H9 (cell line): ENCODE results near the gene MYH9. TPM values are rescaled to one million over a fixed set of nuclear protein-coding genes. Genes with fewer than 3 reads are reported as not detected.

Experiments used
- DNase-seq: peaks from one replicate; pipeline ENCODE4 v3.0.0-alpha.2; 2017
- H2AFZ ChIP-seq: one replicate; pipeline ENCODE4 v1.6.1; 2013; ENCODE audit warnings: mild to moderate bottlenecking, low read length, control low read depth, moderate library complexity
- H2AK5ac ChIP-seq: 2 replicates; pipeline ENCODE4 v1.6.1; 2013; ENCODE audit warnings: low read length, control low read depth, mixed read lengths; ENCODE audit not compliant: insufficient read length
- H2BK120ac ChIP-seq: one replicate; pipeline ENCODE4 v1.6.1; 2013; ENCODE audit warnings: low read depth, mild to moderate bottlenecking, low read length, control low read depth, inconsistent platforms; ENCODE audit not compliant: poor library complexity, severe bottlenecking
- H2BK12ac ChIP-seq: 2 replicates; pipeline ENCODE4 v1.6.1; 2013; ENCODE audit warnings: low read length, control low read depth, mixed read lengths, low read depth; ENCODE audit not compliant: insufficient read length
- H2BK15ac ChIP-seq: 2 replicates; pipeline ENCODE4 v1.6.1; 2013; ENCODE audit warnings: low read depth, low read length, control low read depth
- H2BK20ac ChIP-seq: one replicate; pipeline ENCODE4 v1.6.1; 2013; ENCODE audit warnings: low read depth, mild to moderate bottlenecking, low read length, control low read depth, inconsistent platforms; ENCODE audit not compliant: poor library complexity, severe bottlenecking
- H2BK5ac ChIP-seq: 2 replicates; pipeline ENCODE4 v1.6.1; 2013; ENCODE audit warnings: low read length, control low read depth, mixed read lengths; ENCODE audit not compliant: insufficient read length
- H3K14ac ChIP-seq: 2 replicates; pipeline ENCODE4 v1.6.1; 2013; ENCODE audit warnings: low read length, control low read depth; ENCODE audit not compliant: insufficient read depth
- H3K18ac ChIP-seq: 2 replicates; pipeline ENCODE4 v1.6.1; 2013; ENCODE audit warnings: low read depth, mild to moderate bottlenecking, mixed read lengths, low read length, control low read depth; ENCODE audit not compliant: insufficient read length
- H3K23ac ChIP-seq: 2 replicates; pipeline ENCODE4 v1.6.1; 2013; ENCODE audit warnings: low read length, control low read depth, mixed read lengths, low read depth; ENCODE audit not compliant: insufficient read length
- H3K23me2 ChIP-seq: 2 replicates; pipeline ENCODE4 v1.6.1; 2013; ENCODE audit warnings: low read depth, mild to moderate bottlenecking, mixed read lengths, low read length, control low read depth; ENCODE audit not compliant: insufficient read length, poor library complexity, severe bottlenecking
- H3K27ac ChIP-seq: 2 replicates; pipeline ENCODE4 v1.5.1; 2013; ENCODE audit warnings: low read length, control low read depth, mixed read lengths, low read depth; ENCODE audit not compliant: insufficient read length
- H3K27me3 ChIP-seq: 2 replicates; pipeline ENCODE4 v1.6.1; 2013; ENCODE audit warnings: low read length, control low read depth, inconsistent platforms; ENCODE audit not compliant: insufficient read depth
- H3K4ac ChIP-seq: 2 replicates; pipeline ENCODE4 v1.6.1; 2013; ENCODE audit warnings: low read depth, mild to moderate bottlenecking, control low read depth, inconsistent platforms, low read length, moderate library complexity
- H3K4me1 ChIP-seq: 2 replicates; pipeline ENCODE4 v1.6.1; 2013; ENCODE audit warnings: low read length, control low read depth, inconsistent platforms; ENCODE audit not compliant: insufficient read depth
- H3K4me2 ChIP-seq: 2 replicates; pipeline ENCODE4 v1.6.1; 2013; ENCODE audit warnings: low read length, control low read depth, mixed read lengths; ENCODE audit not compliant: insufficient read length, insufficient read depth
- H3K56ac ChIP-seq: 2 replicates; pipeline ENCODE4 v1.6.1; 2013; ENCODE audit warnings: low read depth, mild to moderate bottlenecking, mixed read lengths, low read length, control low read depth; ENCODE audit not compliant: insufficient read length
- H3K79me1 ChIP-seq: 2 replicates; pipeline ENCODE4 v1.6.1; 2013; ENCODE audit warnings: low read depth, mild to moderate bottlenecking, moderate library complexity, low read length, control low read depth, inconsistent platforms; ENCODE audit not compliant: insufficient read depth, poor library complexity, severe bottlenecking
- H3K79me2 ChIP-seq: 2 replicates; pipeline ENCODE4 v1.6.1; 2013; ENCODE audit warnings: low read length, control low read depth, inconsistent platforms; ENCODE audit not compliant: insufficient read depth
- H3K9ac ChIP-seq: 2 replicates; pipeline ENCODE4 v1.6.1; 2013; ENCODE audit warnings: low read length, control low read depth, mixed read lengths; ENCODE audit not compliant: insufficient read length; ENCODE audit errors: extremely low read depth
- H3K9me3 ChIP-seq: one replicate; pipeline ENCODE4 v1.6.1; 2013; ENCODE audit warnings: low read depth, low read length, inconsistent platforms; ENCODE audit not compliant: control insufficient read depth
- H3T11ph ChIP-seq: one replicate; pipeline ENCODE4 v1.6.1; 2013; ENCODE audit warnings: mild to moderate bottlenecking, low read length, control low read depth, inconsistent platforms
- H4K20me1 ChIP-seq: one replicate; pipeline ENCODE4 v1.6.1; 2013; ENCODE audit not compliant: control insufficient read depth, insufficient read length, insufficient read depth
- H4K5ac ChIP-seq: 2 replicates; pipeline ENCODE4 v1.6.1; 2013; ENCODE audit warnings: low read depth, mild to moderate bottlenecking, mixed read lengths, low read length, control low read depth; ENCODE audit not compliant: insufficient read length
- H4K8ac ChIP-seq: replicated peaks from 2 replicates; pipeline ENCODE4 v1.6.1; 2013; ENCODE audit warnings: low read length, control low read depth, mixed read lengths, low read depth; ENCODE audit not compliant: insufficient read length
- H4K91ac ChIP-seq: 2 replicates; pipeline ENCODE4 v1.6.1; 2013; ENCODE audit warnings: low read depth, mild to moderate bottlenecking, moderate library complexity, mixed read lengths, low read length, control low read depth; ENCODE audit not compliant: insufficient read length
- H3K27ac Mint-ChIP-seq, 3 experiments: 2 replicates in 2 of 3; 3 replicates in 1 of 3; pipeline ENCODE4 v1.8.0; 2020 to 2021; ENCODE audit warnings: mixed read lengths in 3 of 3, mild to moderate bottlenecking in 1 of 3, moderate library complexity in 1 of 3
- H3K27me3 Mint-ChIP-seq: 2 replicates; pipeline ENCODE4 v1.8.0; 2021; ENCODE audit warnings: low read depth, mild to moderate bottlenecking, moderate library complexity, mixed read lengths
- H3K36me3 Mint-ChIP-seq, 3 experiments: 2 replicates in 2 of 3; 3 replicates in 1 of 3; pipeline ENCODE4 v1.8.0; 2020 to 2021; ENCODE audit warnings: low read depth in 3 of 3, mixed read lengths in 3 of 3; ENCODE audit not compliant: insufficient read depth in 1 of 3
- H3K4me1 Mint-ChIP-seq, 2 experiments: 2 replicates each; pipeline ENCODE4 v1.8.0; 2020; ENCODE audit warnings: mixed read lengths in 2 of 2
- H3K4me3 Mint-ChIP-seq, 2 experiments: 2 replicates in 1 of 2; 3 replicates in 1 of 2; pipeline ENCODE4 v1.8.0; 2020 to 2021; ENCODE audit warnings: mild to moderate bottlenecking in 2 of 2, mixed read lengths in 2 of 2, moderate library complexity in 1 of 2
- H3K9me3 Mint-ChIP-seq, 2 experiments: 2 replicates in 1 of 2; 3 replicates in 1 of 2; pipeline ENCODE4 v1.8.0; 2020; ENCODE audit warnings: mild to moderate bottlenecking in 2 of 2, mixed read lengths in 2 of 2, moderate library complexity in 1 of 2
- WGBS: extraction: QIAGEN DNeasy Blood & Tissue Kit; methylation state at CpG from one replicate; pipeline ENCODE4 v1.1.7; 2013; ENCODE audit warnings: missing lambda C conversion rate, low lambda C conversion rate, mixed read lengths; ENCODE audit not compliant: insufficient read length; ENCODE audit errors: extremely low coverage; 5-methylcytosine and 5-hydroxymethylcytosine counted together
- total RNA-seq: library from RNA; stranded (reverse); gene quantifications from 2 replicates; pipeline ENCODE4 v1.2.1, GENCODE V29; 2021
- TF ChIP-seq, protein P1 (sequence below): fragments of 200-600 bp; sonication (generic); conservative IDR thresholded peaks from 3 replicates; pipeline ENCODE4 v1.8.0; 2021; ENCODE audit warnings: antibody characterized with exemption, mild to moderate bottlenecking

MYH9 gene
- total RNA-seq, 1 experiment from 2014 or later = 266 TPM

GRCh38 chr22:36373258-36373579 lies 14.5 kb downstream of the MYH9 start:
- no peaks in the 10 kb centered on the region for H3K27me3 Mint-ChIP-seq
- H3K18ac ChIP-seq = peak overlapping the region; percentile 48
- no peak for DNase-seq

More at GRCh38 chr22:36373258-36373579, 14.5 kb downstream of the MYH9 start:
- H2BK12ac ChIP-seq = no peak overlapping the region
- no peak overlapping the region for H2BK15ac ChIP-seq
- no peak overlapping the region for H3K27ac ChIP-seq
- WGBS = no CpG with 5 or more reads among the region's 7 CpGs
- H4K20me1 ChIP-seq = no peaks in the 10 kb centered on the region
- H2AK5ac ChIP-seq = no peak overlapping the region
- peaks cover 45% of the 10 kb centered on the region; the same call in 1 of the 2 replicates for H3K79me2 ChIP-seq
- no peak overlapping the region for H4K91ac ChIP-seq
- TF ChIP-seq, protein P1, sequence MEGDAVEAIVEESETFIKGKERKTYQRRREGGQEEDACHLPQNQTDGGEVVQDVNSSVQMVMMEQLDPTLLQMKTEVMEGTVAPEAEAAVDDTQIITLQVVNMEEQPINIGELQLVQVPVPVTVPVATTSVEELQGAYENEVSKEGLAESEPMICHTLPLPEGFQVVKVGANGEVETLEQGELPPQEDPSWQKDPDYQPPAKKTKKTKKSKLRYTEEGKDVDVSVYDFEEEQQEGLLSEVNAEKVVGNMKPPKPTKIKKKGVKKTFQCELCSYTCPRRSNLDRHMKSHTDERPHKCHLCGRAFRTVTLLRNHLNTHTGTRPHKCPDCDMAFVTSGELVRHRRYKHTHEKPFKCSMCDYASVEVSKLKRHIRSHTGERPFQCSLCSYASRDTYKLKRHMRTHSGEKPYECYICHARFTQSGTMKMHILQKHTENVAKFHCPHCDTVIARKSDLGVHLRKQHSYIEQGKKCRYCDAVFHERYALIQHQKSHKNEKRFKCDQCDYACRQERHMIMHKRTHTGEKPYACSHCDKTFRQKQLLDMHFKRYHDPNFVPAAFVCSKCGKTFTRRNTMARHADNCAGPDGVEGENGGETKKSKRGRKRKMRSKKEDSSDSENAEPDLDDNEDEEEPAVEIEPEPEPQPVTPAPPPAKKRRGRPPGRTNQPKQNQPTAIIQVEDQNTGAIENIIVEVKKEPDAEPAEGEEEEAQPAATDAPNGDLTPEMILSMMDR = no peak
- no peak overlapping the region for H2BK120ac ChIP-seq
- H3K79me1 ChIP-seq = peaks cover 14% of the 10 kb centered on the region
- H4K8ac ChIP-seq = no peak overlapping the region
- H3K56ac ChIP-seq = no peak overlapping the region
- Mint-ChIP-seq H3K36me3 (peaks cover 20 to 26% (median 21%) of the 10 kb centered on the region in 3 experiments), H3K9me3 (no peaks in the 10 kb centered on the region; a peak in 1 of 5 replicates), H3K27ac (peak overlapping the region; percentile 94 to 96 (median 96)), H3K4me1 (peaks cover 65 to 75% of the 10 kb centered on the region in 2 experiments), H3K4me3 (no peak overlapping the region; a peak in 2 of 5 replicates)
- H3T11ph ChIP-seq = no peak overlapping the region
- peaks cover 3% of the 10 kb centered on the region for H3K23me2 ChIP-seq
- H2BK5ac ChIP-seq = no peak overlapping the region
- H3K4me1 ChIP-seq = peaks cover 16% of the 10 kb centered on the region
- H2AFZ ChIP-seq = no peak overlapping the region
- no peaks in the 10 kb centered on the region for H3K27me3 ChIP-seq
- peak overlapping the region; percentile 66; the same call in 1 of the 2 replicates for H3K14ac ChIP-seq
- no peak overlapping the region for H3K23ac ChIP-seq
- no peak overlapping the region for H3K4ac ChIP-seq
- no peak overlapping the region for H3K9ac ChIP-seq
- H2BK20ac ChIP-seq = no peak overlapping the region
- H4K5ac ChIP-seq = no peak overlapping the region
- H3K4me2 ChIP-seq = no peak overlapping the region
- H3K9me3 ChIP-seq = no peaks in the 10 kb centered on the region
